Testis (tissue), 2 donors: Measurements from ENCODE around the gene MAST4.

Experiments
- POLR2A ChIP-seq: fragments of 450-650 bp; IDR thresholded peaks from one replicate; pipeline ENCODE4 v1.6.1; 2017; ENCODE audit warnings: antibody characterized with exemption, mild to moderate bottlenecking, moderate library complexity
- TF ChIP-seq, protein P1 (sequence below), 3 experiments: fragments of 450-650 bp in 2 of 3; fragments of 200-600 bp in 1 of 3; sonication (generic) in 1 of 3; IDR thresholded peaks; one replicate each; pipeline ENCODE4 v1.5.1; 2016 to 2019; ENCODE audit warnings: antibody characterized with exemption in 3 of 3, mild to moderate bottlenecking in 2 of 3, moderate library complexity in 1 of 3

DNA sequence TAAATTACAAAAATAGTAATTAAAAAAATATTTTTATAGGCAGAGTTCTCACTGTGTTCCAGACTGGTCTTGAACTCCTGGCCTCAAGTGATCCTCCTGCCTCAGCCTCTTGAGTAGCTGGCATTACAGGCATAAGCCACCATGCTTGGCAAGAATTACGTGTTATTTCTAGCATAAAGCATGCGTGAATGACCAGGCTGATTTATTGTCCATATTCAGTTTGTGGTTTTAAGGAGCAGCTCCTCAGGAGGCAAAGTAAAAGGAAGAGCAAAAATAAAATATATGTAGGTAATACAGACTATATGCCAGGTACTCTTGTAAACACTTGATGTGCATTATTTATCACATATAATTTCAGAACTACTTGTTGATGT, 607.5 kb downstream of the MAST4 start:
- TF ChIP-seq, protein P1, sequence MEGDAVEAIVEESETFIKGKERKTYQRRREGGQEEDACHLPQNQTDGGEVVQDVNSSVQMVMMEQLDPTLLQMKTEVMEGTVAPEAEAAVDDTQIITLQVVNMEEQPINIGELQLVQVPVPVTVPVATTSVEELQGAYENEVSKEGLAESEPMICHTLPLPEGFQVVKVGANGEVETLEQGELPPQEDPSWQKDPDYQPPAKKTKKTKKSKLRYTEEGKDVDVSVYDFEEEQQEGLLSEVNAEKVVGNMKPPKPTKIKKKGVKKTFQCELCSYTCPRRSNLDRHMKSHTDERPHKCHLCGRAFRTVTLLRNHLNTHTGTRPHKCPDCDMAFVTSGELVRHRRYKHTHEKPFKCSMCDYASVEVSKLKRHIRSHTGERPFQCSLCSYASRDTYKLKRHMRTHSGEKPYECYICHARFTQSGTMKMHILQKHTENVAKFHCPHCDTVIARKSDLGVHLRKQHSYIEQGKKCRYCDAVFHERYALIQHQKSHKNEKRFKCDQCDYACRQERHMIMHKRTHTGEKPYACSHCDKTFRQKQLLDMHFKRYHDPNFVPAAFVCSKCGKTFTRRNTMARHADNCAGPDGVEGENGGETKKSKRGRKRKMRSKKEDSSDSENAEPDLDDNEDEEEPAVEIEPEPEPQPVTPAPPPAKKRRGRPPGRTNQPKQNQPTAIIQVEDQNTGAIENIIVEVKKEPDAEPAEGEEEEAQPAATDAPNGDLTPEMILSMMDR (IDR thresholded peaks at IDR 0.05) = no peak
- TF ChIP-seq POLR2A = no peak
